ENCODE measurements around the gene MAD1L1.

The MAD1L1 gene

DNA sequence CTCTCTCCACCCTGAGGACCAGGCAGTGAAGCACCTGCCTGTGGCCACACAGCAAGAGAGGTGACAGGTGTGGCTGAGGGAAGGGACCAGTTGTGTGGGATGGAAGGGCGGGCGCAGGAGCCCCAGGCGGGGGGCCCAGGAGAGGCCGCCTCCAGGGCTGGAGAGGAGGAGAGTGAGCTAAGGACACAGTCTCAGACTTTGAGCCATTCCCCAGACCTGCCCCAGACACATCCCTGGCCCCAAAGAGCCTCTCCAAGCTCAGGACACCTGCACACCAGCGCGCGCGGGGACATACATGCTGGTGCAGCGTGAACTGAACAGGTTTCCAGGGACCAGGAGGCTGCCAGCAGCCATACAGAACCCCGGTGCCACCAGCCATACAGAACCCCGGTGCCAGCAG is 237.3 kb downstream of the MAD1L1 start:
- H3K4me3 ChIP-seq (ENCODE audit: low read depth, low read length) = no peak overlapping the region

DNA sequence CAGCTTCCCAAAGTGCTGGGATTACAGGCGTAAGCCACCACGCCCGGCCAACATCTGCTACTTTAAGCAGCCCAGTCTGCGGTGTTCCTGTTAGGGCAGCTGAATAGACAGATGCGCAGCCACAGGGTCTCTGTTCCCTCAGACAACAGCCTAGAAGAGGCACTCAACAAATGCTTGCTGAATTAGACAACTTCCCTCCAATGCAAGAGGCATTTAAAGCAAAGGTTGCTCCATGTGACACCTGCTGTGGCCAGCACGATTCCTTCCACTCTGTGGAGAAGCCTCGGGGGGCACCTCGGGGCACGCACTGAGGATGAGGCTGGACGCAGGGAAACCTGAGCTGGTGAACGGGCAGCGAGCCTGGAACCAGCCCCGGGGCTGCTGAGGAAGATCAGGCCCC is 237.8 kb downstream of the MAD1L1 start:
- no peak overlapping the region for H3K4me3 ChIP-seq (ENCODE audit: low read depth, low read length)

DNA sequence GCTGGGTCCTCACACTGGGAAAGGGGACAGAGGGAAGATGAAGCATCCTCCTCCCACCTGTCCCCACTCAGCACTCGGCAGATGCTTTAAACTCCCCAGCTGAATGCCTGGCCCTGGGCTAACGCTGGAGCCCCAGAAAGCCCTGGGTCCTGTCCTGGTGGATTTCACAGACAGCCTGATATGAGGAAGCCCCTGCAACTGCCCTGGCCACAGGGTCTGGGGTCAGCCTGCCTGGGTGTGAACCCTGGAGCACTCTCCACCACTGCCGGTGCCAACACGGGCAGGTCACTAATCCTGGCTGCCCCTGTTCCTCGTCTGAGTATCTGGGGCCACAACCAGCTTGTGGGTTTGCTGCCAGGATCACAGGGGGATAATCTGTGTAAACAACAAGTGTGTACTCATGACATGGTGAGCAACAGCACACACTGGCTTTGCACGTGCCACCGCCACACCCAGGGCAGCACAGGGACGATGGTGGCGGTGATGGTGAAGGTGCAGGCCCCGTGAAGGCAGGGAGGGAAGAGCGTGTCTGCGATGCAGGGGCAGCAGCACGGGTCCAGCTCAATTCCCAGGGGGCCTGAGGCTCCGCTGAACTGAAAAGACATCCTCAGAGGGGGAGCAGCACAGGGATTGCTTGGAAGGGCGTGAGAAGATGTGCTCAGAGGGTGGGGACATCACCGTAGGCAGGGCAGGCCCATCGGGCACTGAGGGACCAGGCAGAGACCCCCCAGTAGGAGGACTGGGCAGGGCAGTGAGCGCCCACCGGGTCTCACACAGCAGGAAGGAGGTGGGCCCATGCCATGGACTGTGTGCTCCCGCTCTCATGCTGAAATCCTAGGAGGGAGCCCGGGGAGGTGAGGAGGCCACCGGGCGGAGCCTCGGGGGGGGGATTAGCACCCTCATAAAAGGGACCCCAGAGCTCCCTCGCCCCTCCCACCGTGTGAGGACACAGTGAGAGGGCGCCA is 238.7 kb downstream of the MAD1L1 start:
- no peak overlapping the region for H3K4me3 ChIP-seq (ENCODE audit: low read depth, low read length)

DNA sequence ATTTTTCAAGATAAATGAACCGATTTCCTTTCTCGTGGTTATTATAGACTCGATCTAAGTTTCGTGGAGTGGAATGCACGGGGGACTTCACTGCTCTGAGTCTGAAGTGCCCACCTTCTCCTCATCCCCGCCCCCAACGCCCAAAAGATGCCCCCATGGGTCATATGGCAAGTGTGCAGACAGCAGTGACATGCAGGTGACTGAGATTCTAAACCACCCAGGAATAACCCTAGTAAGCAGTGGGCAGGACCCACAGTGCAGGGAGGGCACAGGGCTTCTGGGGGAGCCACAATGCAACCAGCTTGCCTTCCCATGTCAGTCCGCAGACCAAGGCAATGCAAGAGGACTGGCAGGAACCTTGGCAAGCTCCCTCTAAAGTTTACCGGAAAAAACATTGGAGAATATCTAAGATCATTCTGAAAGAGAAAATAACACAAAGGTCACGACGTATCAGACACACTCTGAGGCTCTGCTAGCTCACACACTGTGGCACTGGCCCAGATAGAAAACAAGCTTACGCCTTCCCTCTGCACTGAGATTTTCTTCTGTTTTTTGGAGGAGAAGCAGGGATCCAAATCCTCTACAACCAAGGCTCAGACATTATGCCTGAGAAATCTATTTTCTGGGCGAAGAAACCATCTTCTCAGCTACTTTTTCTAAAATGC is 239.6 kb downstream of the MAD1L1 start:
- H3K4me3 ChIP-seq (ENCODE audit: low read depth, low read length) = no peak overlapping the region

DNA sequence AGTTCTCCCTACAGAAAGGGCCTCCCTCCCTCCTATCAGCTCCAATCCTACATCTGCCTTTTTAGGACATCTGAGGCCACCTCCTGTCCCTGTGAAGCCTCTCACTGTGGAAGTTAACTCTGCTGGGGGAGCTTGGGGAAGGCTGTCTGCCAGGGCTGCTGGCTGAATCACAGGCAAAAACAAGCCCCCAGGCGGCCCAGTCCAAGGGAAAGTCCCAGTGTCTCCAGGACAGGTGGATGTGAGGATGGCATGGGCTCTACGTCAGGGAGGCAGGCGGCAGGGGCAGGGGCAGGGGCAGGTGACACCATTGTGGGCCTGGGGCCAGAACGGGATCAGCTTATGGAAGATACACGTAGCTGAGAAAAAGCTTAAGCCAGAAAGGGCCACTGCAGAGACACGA is 240.2 kb downstream of the MAD1L1 start:
- no peak overlapping the region for H3K4me3 ChIP-seq (ENCODE audit: low read depth, low read length)

DNA sequence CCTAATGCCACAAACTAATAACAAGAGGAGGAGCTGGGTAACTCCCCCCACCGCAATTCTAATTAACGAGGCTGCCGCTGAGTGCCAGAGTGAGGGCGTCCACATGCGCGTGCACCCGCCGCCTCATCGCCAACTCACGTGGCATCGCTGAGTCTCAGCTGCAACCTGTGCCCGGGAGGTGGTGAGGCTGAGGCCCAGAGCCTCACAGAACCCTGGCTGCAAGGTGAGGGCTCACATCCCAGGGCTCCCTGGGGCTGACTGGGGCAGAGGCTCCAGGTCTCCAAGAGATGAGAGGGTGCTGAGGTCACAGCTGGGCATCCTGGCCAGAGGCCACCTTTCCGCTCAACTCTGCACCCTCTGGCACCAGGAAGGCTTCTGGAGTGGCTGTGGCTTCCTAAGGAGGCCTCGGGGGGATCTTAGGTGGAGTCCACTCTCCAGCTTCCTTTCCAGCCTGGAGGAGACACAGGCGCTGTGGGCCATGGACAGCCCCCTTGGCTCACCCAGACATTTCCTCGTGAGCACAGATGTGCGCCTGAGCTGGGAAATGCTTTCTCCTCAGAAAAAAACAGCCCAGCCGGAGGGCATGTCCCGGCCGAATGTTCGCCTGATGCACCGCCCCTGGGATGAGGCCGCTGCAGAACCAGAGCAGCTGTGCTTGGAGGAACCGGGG is 242.6 kb downstream of the MAD1L1 start:
- no peak overlapping the region for H3K4me3 ChIP-seq (ENCODE audit: low read depth, low read length)

DNA sequence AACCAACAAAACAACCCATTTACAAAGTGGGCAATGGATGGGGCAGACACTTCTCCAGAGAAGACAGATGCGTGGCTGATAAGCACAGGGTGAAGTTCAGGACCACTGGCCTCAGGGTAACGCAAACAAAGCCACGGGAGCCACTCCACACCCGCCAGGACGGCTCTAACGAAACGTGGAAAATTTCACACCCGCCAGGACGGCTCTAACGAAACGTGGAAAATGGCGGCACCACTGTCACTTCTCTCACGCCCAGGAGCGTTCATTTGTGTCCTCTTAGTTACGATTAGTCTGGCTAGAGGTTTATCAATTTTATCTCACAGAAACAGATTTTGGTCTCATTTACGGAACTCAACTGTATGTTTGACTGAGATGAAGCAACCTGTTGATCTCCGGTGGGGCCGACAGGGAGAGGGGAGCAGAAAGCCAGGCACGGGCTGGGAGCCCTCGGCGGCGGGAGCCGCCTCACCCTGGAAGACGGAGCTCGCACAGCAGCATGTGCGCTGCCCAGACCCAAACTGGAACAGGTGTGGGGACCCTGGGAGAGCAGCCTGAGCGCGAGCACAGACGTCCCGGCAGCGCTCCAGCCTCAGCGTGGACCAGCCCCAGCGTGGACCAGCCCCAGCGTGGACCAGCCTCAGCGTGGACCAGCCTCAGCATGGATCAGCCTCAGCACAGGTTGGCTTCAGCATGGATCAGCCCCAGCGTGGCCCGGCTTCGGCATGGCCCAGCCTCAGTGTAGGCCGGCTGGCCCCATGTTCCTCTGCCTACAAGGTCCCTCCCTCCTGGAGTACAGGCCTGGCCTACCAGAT is 243.5 kb downstream of the MAD1L1 start:
- H3K4me3 ChIP-seq (ENCODE audit: low read depth, low read length) = no peak overlapping the region

DNA sequence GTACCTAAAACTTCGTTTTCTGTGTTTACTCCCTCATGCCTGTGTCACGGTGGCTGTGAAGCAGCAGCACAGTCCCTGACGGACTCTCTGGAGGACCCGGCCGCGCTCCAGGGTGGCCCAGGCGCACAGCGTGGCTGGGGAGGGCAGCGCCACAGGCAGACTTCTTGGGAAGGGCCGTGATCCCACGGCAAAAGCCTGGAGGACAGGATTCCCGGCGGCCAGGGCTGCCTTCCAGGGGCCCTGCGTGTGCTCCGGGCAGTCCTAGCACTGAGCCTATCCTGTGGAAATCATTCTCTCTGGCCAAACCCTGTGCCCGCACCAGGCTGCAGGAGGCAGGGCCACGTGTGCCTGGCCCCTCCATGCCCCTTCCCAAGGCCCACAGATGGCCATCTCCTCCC is 244.2 kb downstream of the MAD1L1 start:
- no peak overlapping the region for H3K4me3 ChIP-seq (ENCODE audit: low read depth, low read length)

DNA sequence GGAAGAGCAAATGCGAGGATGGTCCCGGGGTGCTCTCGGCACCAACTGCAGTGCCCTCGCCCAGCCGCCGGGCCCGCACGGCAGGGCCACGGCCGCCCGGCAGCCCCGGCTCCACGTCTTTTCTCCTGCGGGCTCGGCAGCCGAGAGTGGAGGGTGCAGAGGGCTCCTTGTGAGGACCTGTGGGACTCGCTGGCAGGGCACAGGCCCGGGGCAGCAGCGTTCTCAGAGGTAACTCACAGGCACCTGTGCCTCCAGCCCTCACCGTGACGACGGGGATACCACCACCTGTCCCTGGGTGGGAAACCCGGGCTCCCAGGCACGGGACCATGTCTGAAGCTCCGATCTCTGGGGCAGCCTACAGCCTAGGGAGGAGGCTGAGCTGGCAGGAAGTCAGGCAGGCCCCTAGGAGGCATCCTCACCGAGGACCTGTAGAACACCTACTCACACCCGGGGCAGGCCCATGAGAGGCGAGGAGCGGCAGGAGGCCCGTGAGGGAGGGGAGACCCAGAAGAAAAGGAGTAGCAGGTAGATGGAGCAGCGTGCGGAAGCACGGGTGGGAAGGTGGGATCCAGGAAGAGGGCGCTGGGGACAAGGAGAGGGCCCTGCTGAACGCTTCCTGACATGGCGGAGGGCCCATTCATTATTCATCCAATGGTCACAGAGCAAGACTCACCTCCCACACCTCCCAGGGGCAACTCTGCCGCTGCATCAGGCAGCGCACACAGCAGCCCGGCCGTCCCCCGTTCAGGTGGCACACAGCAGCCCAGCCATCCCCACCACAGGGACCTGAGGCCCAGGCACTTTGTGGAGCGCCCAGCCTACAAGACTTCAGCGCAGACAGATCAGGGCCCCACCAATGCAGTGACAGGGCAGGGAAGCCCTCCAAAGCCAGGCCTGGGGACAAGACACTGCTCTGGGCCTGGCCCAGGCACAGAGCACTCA is 244.9 kb downstream of the MAD1L1 start:
- H3K4me3 ChIP-seq (ENCODE audit: low read depth, low read length) = no peak overlapping the region

DNA sequence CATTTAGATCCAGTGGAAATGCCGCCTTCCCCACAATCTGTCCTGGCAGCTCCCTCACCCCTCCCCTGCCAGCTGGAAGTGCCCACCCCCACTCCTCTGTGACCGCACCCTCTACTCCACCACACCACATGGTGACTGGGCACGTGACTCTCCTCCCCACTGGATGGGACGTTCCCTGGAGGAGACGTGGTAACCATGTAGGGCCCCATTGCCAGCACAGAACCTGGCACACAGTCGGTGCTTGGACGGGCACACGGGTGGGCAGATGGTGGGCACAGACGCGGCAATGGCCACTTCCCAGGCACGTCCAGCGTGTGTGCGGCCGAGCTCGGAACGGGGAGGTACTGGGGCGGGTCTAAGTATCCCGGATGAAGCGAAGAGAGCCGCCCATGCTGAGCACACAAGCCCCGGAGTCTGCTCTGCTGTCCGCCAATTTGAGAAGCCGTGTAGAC is 245.6 kb downstream of the MAD1L1 start:
- no peak overlapping the region for H3K4me3 ChIP-seq (ENCODE audit: low read depth, low read length)

DNA sequence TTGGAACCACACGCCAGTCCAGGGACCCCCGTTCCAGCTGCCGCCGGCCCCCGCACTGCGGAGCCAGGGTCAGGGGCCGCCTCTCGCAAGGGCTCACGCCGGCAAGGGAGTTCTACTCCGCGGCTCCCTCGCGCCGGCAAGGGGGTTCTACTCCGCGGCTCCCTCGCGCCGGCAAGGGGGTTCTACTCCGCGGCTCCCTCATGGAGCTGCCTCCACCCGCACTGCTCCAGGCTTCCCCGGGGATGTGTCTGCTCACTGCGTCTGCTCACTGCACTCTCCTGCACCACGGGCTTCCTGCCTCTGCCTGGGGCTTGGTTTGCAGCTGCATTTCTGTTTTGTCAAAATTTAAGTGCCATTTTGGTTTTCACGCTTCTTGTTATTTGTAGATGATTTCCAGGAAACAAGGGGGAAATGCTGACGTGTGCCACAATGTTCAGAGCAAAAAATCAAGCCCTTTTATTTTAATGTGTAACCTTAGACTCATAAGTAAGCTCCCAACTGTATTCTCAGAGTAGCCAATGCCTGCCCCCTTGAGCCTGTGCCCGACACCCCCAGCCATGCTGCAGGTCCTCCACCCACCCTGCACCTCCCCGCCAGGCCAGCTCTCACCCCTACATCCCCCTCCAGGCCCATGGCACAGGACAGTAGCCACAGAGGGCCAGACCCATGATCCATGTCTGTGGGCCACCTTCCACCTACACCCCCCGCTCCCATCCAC is 246.2 kb downstream of the MAD1L1 start:
- no peak overlapping the region for H3K4me3 ChIP-seq (ENCODE audit: low read depth, low read length)

DNA sequence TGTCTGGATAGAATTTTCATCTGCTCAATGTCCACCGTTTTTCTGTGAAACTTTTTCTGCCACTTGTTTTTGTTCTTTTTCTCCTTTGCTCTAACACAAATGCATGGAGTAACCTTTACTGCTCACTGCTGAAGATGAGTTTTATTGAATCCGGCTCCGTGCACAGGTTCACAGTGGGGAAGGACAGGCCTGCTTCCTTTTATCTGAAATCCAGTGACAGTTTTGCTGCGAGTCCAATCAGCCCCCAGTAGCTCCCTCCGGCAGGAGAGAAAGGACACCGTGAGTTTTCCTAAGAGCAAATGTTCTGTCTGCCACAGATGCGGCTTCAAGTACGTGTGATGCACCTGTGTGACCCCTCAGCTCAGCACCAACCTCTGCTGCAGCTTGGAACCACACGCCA is 246.8 kb downstream of the MAD1L1 start:
- H3K4me3 ChIP-seq (ENCODE audit: low read depth, low read length) = no peak overlapping the region

DNA sequence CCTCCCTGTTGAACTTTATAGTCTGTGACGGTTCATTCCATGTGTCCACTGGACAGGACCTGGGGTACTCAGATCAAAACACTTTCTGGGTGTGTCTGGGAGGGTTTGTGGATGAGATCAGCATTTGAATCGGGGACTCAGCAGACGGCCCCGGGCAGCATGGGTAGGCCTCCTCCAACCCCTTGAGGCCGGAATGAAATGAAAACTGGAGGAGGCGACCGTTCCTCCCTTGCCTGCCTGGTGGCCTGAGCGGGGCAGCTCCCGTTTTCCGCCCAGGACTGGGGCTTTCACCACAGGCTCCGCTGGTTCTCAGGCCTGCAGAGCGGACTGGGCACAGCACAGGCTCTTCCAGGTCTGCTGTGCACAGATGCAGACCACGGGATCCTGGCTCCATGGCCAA is 247.7 kb downstream of the MAD1L1 start:
- H3K4me3 ChIP-seq (ENCODE audit: low read depth, low read length) = no peak overlapping the region

DNA sequence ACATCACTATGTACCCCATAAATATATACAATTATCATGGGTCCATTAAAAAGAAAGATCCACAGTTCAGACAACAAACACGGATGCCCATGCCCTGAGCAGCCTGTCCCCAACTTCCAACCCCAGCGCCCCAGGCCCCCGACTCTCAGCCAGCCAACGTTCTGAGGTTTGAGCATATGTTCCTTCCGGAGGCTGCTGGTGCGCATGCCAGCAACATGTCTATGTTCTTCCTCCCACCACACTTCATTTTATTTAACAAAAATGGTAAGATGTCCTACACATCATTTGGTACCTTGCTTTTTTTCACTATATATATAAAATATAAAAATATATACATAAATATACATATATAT is 250.9 kb downstream of the MAD1L1 start:
- H3K4me3 ChIP-seq (ENCODE audit: low read depth, low read length) = no peak overlapping the region

DNA sequence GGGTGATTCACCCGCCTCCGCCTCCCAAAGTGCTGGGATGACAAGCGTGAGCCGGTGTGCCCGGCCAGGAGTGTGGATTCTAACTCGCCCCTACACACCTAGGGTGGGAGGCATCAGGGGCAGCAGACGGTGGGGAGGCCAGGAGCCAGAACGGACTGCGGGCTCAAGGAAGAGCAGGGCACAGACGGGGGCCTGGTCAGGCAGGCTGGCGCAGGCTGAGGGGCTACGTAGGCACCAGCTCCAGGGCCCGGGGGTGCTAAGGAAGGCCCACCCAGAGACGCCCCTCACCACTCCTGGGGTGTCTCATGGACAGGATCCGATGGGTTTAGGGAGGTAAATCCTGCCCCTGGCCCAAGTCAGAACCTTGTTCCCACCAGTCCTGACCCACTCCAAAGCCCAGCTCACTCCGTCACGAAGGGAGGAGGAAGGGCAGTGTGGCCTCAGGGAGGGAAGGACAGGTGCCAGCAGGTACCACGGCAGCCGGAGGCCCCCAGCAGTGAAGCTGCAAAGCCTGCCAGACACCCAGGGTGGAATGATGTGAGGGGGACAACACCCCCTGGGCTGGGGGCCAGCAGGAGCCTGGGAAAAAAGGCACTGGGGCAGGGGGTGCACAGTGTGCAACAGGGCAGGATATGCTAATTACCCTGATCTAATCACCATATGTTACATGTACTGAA is 251.4 kb downstream of the MAD1L1 start:
- H3K4me3 ChIP-seq (ENCODE audit: low read depth, low read length) = no peak overlapping the region

DNA sequence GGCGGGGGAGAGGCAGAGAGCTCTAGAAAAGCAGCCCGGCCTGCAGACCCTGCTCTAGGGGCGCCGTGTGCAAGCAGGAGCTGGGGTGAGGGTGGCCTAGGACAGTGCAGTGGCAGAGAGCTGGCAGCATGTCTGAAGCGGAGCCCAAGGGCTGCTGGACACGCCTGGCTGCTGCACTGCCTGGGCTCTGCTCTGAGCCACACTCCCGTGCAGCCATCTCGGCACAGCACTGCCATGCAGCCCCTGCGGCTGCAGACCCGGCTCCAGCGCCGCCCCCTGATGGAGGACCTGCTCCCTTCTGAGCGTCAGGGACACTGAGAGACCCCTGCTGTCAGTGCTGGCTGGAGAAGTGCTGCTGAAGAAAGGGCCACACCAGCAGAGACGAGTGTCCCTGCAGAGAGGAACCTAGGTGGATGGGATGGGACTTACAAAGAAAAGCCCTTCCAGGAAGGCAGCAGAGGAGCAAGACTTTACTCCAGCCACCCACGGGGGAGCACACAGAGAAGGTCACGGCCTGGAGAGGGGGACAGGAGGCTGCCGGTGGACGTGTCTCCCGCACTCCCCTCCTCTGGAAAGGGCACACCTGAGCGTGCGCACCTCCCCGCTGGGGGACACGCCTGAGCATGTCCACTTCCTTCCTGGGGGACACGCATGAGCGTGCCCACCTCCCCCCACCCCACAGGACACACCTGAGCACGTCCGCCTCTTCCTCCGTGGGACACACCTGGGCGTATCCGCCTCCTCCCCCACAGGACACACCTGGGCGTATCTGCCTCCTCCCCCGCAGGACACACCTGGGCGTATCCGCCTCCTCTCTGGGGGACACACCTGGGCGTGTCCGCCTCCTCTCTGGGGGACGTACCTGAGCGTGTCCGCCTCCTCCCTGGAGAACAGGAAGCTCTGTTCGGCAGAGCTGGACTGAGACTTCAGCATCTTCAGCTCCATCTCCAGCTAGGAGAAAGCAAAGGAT is 252.9 kb downstream of the MAD1L1 start:
- H3K4me3 ChIP-seq (ENCODE audit: low read depth, low read length) = no peak overlapping the region
